ENCODE results near the gene RAP1B. TPM values are rescaled to one million over a fixed set of nuclear protein-coding genes. Genes with fewer than 3 reads are reported as not detected.

Gene RAP1B
- total and polyA plus RNA-seq, 8 donors, result 29.8 to 60.5 (median 37.1) TPM

DNA sequence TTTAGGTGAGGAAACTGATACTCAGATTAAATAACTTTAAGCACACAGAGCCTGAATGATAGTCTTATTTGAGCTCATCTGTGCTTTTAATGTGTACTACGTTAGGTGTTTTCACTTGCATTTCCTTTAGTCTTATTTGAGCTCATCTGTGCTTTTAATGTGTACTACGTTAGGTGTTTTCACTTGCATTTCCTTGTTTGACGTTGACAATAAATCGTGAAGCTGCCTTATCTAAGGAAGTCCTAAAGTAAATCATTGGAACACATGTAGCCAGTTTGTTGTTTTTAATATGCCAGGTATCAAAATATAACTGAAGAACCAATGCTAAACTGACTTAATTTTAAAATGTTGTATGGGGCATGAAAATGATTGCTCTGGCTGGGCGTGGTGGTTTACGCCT is 2.0 kb downstream of the RAP1B start:
- H3K9me3 ChIP-seq, result no peaks in the 10 kb centered on the region
- ATAC-seq (no peak), FAIRE-seq (no peak), DNase-seq (no peak)
- peak overlapping the region in 2 of 4 donors; percentile 92 to 95 for H3K27ac ChIP-seq
- no peaks in the 10 kb centered on the region for H3K27me3 ChIP-seq
- H3K36me3 ChIP-seq, result no peaks in the 10 kb centered on the region
- intact Hi-C loops (cut with DNase I), result no loop called here
- peak overlapping the region in 3 of 4 donors; percentile 66 to 75 (median 74) for H3K4me3 ChIP-seq
- H3K4me1 ChIP-seq, result peaks cover 19 to 37% (median 30%) of the 10 kb centered on the region in 3 donors
- 33 to 37% methylated on average over 6 of the region's 6 CpGs for WGBS, 2 donors
- TF ChIP-seq, protein P1, sequence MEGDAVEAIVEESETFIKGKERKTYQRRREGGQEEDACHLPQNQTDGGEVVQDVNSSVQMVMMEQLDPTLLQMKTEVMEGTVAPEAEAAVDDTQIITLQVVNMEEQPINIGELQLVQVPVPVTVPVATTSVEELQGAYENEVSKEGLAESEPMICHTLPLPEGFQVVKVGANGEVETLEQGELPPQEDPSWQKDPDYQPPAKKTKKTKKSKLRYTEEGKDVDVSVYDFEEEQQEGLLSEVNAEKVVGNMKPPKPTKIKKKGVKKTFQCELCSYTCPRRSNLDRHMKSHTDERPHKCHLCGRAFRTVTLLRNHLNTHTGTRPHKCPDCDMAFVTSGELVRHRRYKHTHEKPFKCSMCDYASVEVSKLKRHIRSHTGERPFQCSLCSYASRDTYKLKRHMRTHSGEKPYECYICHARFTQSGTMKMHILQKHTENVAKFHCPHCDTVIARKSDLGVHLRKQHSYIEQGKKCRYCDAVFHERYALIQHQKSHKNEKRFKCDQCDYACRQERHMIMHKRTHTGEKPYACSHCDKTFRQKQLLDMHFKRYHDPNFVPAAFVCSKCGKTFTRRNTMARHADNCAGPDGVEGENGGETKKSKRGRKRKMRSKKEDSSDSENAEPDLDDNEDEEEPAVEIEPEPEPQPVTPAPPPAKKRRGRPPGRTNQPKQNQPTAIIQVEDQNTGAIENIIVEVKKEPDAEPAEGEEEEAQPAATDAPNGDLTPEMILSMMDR (IDR thresholded peaks at IDR 0.05), result no peak

DNA sequence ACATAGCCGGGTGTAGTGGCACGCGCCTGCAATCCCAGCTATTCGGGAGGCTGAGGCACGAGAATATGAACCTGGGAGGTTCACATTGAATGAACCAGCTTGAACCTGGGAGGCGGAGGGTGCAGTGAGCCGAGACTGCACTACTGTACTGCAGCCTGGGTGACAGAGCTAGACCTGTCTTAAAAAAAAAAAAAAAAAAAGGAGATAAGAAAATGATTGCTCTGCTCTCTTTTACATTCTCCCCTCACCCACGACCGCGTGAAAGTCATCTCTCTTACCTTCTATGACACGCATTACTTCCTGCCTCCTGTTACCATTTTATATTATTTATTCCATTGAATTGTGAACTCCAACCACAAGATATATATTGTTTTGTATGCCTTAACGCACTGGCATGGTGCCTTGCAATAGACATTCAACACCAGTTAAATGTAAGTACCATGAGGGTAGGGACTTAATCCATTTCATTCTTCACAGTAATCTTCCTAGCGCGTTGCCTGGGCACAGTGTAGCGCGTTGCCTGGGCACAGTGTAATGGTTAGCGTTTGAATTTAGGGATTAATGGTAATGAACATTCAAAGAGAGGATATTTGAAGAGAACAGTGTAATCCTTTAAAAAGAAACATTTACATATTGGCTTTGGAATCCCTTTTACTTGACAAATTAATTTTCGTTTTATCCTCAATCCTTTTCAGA is 2.7 kb downstream of the RAP1B start:
- peak overlapping the region in 1 of 4 donors; percentile 95 for H3K27ac ChIP-seq
- H3K36me3 ChIP-seq, result no peaks in the 10 kb centered on the region
- DNase-seq (no peak), ATAC-seq (no peak), FAIRE-seq (no peak)
- H3K4me3 ChIP-seq, result peak overlapping the region in 2 of 4 donors; percentile 74 to 75
- 84 to 86% methylated on average over 18 of the region's 18 CpGs for WGBS, 2 donors
- intact Hi-C loops (cut with DNase I), result no loop called here
- no peaks in the 10 kb centered on the region for H3K9me3 ChIP-seq
- TF ChIP-seq, protein P1 (IDR thresholded peaks at IDR 0.05), result no peak
- no peaks in the 10 kb centered on the region for H3K27me3 ChIP-seq
- H3K4me1 ChIP-seq, result peaks cover 19 to 37% (median 37%) of the 10 kb centered on the region in 3 donors

DNA sequence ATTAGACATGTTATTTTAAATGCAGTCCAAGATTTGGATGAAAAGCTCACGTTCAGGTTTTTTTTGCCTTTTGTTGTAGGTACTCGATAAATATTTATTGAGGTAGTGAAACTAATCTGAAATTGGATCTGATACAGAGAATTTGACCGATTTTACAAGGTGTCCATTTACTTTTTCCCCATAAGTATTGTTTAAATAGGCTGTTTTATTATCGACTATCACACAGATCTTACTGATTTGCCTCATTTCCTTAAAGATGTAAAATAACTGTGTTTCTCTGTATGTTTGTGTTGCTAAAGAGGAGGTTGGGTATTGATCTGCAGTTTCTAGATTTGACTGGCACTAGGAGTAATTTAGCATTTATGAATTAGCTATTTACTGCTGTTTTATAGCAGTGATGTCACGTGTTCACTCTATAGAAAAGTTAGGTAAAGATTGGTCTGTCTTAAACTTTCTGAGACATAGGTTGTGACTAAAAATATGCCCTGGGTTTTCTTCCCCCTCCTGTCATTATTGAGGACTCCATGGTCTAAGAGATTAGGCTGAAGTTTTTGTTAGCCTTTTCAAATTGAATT is 3.5 kb downstream of the RAP1B start:
- 12 to 19% methylated on average over 5 of the region's 5 CpGs for WGBS, 2 donors
- FAIRE-seq, result no peak
- Histone ChIP-seq H3K9me3 (no peaks in the 10 kb centered on the region), H3K36me3 (no peaks in the 10 kb centered on the region), H3K27me3 (no peaks in the 10 kb centered on the region), H3K27ac (peak overlapping the region in 2 of 4 donors; percentile 8 to 17), H3K4me3 (no peak overlapping the region), H3K4me1 (peaks cover 21 to 43% (median 43%) of the 10 kb centered on the region in 3 donors)
- intact Hi-C loops (cut with DNase I), result no loop called here
- TF ChIP-seq, protein P1 (IDR thresholded peaks at IDR 0.05), result no peak
- no peak for DNase-seq
- no peak for ATAC-seq

DNA sequence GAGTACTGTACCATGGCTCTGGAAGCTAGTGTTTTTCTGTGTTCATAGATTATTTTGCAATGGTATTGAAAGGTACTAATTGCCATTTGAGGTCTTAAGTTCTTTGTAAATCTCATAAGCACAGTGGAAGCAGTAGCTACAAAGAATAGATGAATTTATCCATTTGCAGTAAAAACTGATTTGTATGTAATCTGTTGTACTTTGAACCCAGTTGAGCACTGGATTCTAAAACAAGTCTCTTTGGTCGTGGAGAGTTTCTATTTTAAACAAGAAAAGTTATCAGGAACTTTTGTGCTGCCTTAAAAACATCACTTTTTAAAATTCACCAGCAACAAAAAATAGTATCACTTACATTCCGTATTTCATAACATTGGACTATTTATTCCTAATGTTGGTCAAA is 4.1 kb downstream of the RAP1B start:
- intact Hi-C loops (cut with DNase I), result no loop called here
- DNase-seq (no peak), ATAC-seq (no peak), FAIRE-seq (no peak)
- no peaks in the 10 kb centered on the region for H3K36me3 ChIP-seq
- peaks cover 26 to 46% (median 43%) of the 10 kb centered on the region in 3 donors for H3K4me1 ChIP-seq
- H3K27me3 ChIP-seq, result no peaks in the 10 kb centered on the region
- no peak overlapping the region for H3K4me3 ChIP-seq
- no peaks in the 10 kb centered on the region for H3K9me3 ChIP-seq
- peak overlapping the region in 1 of 4 donors; percentile 17 for H3K27ac ChIP-seq
- TF ChIP-seq, protein P1 (IDR thresholded peaks at IDR 0.05), result no peak
- 7 to 14% methylated on average over 2 of the region's 2 CpGs for WGBS, 2 donors

Measured in pancreas (tissue), 10 donors.